PC-3 (cell line): Measurements from ENCODE around the gene STRBP. TPM values are rescaled to one million over a fixed set of nuclear protein-coding genes. Genes with fewer than 3 reads are reported as not detected.

Source experiments
- ATAC-seq: fragments of 200-7000 bp; cut with Tn5 transposase; 2 replicates; pipeline ENCODE4 v1.9.1; 2020; ENCODE audit warnings: mild to moderate bottlenecking, moderate library complexity
- BruUV-seq: library from RNA; stranded (reverse); fragments of 400-500 nt; replicated peaks from 2 replicates; lab custom pipeline; 2021; lab: Mats Ljungman, UMichigan
- CTCF ChIA-PET: fragments of 300-600 bp; sonication (Branson Sonifier 250); formaldehyde crosslinking; loops from one replicate; lab custom pipeline; 2022; ENCODE audit warnings: antibody characterized with exemption; lab: Charles Lee
- POLR2A ChIA-PET: fragments of 300-600 bp; sonication (Branson Sonifier 250); formaldehyde crosslinking; loops from one replicate; lab custom pipeline; 2022; ENCODE audit warnings: antibody characterized with exemption; ENCODE audit not compliant: unreplicated experiment; lab: Charles Lee
- DNase-seq: peaks from one replicate; pipeline ENCODE4 v3.0.0-alpha.2; 2015
- H2AFZ ChIP-seq: fragments of 300-600 bp; sonication (generic); 2 replicates; pipeline ENCODE4 v1.6.0; 2016; ENCODE audit warnings: antibody characterized with exemption, low read length
- H3F3A ChIP-seq: fragments of 300-600 bp; sonication (generic); one replicate; pipeline ENCODE4 v1.6.0; 2017; ENCODE audit warnings: antibody characterized with exemption, low read length, control low read depth, mild to moderate bottlenecking; ENCODE audit not compliant: unreplicated experiment
- H3K27ac ChIP-seq: fragments of 300-600 bp; sonication (generic); 2 replicates; pipeline ENCODE4 v1.5.1; 2016; ENCODE audit warnings: mild to moderate bottlenecking, low read length
- H3K27me3 ChIP-seq: fragments of 300-600 bp; sonication (generic); 2 replicates; pipeline ENCODE4 v1.6.1; 2016; ENCODE audit warnings: low read length, mixed read lengths
- H3K36me3 ChIP-seq: fragments of 300-600 bp; sonication (generic); 2 replicates; pipeline ENCODE4 v1.6.1; 2016; ENCODE audit warnings: low read depth, mixed run types, low read length, mixed read lengths
- H3K4me1 ChIP-seq: fragments of 300-600 bp; sonication (generic); 2 replicates; pipeline ENCODE4 v1.5.1; 2016; ENCODE audit warnings: low read length; ENCODE audit not compliant: insufficient read depth
- H3K4me2 ChIP-seq: fragments of 300-600 bp; sonication (generic); 2 replicates; pipeline ENCODE4 v1.6.0; 2016; ENCODE audit warnings: low read length
- H3K4me3 ChIP-seq: fragments of 300-600 bp; sonication (generic); 2 replicates; pipeline ENCODE4 v1.5.1; 2016; ENCODE audit warnings: mild to moderate bottlenecking, low read length, mixed read lengths
- H3K79me2 ChIP-seq: fragments of 300-600 bp; sonication (generic); 2 replicates; pipeline ENCODE4 v1.6.1; 2017; ENCODE audit warnings: low read length, mixed read lengths
- H3K9ac ChIP-seq: fragments of 300-600 bp; sonication (generic); 2 replicates; pipeline ENCODE4 v1.6.0; 2016; ENCODE audit warnings: mild to moderate bottlenecking, low read length
- H3K9me2 ChIP-seq: fragments of 300-600 bp; sonication (generic); replicated peaks from 2 replicates; pipeline ENCODE4 v1.6.1; 2016; ENCODE audit warnings: mixed run types, low read length, mixed read lengths
- H3K9me3 ChIP-seq: fragments of 300-600 bp; sonication (generic); 2 replicates; pipeline ENCODE4 v1.6.1; 2016; ENCODE audit warnings: low read length, mixed read lengths
- H4K20me1 ChIP-seq: fragments of 300-600 bp; sonication (generic); 2 replicates; pipeline ENCODE4 v1.6.1; 2016; ENCODE audit warnings: low read length, mixed read lengths
- CTCF ChIP-seq: fragments of 300-600 bp; sonication (generic); conservative IDR thresholded peaks from 2 replicates; pipeline ENCODE4 v1.5.1; 2017; ENCODE audit warnings: antibody characterized with exemption, low read depth, mild to moderate bottlenecking, low read length
- EZH2 ChIP-seq: fragments of 300-600 bp; sonication (generic); IDR thresholded peaks from one replicate; pipeline ENCODE4 v1.6.1; 2017; ENCODE audit warnings: antibody characterized with exemption, mild to moderate bottlenecking, low read length; ENCODE audit not compliant: unreplicated experiment
- EZH2phosphoT487 ChIP-seq: fragments of 300-600 bp; sonication (generic); IDR thresholded peaks from 2 replicates; pipeline ENCODE4 v1.6.1; 2018; ENCODE audit warnings: mild to moderate bottlenecking, antibody characterized with exemption, low read length, borderline replicate concordance
- intact Hi-C: fragments of 100-400 bp; cut with micrococcal nuclease; formaldehyde crosslinking; loops from 2 replicates; pipeline ENCODE4 v1.9.0; 2023
- total RNA-seq: library from RNA; depleted of rRNA; stranded (reverse); fragments of >200 nt; gene quantifications from 2 replicates; pipeline ENCODE4 v1.2.3, GENCODE V29; 2014

The STRBP gene
- total RNA-seq, 1 experiment from 2014 or later: 19.2 TPM

GRCh38 chr9:123266655-123267399, 1.6 kb downstream of the STRBP start:
- Histone ChIP-seq H3K9ac (no peak overlapping the region), H3K4me3 (peak overlapping the region; percentile 74)

GRCh38 chr9:123265833-123266232, 2.6 kb downstream of the STRBP start:
- intact Hi-C loops: no loop called here
- Histone ChIP-seq H3K4me3 (no peak overlapping the region), H3K79me2 (peaks cover 40% of the 10 kb centered on the region), H3K9me2 (no peaks in the 10 kb centered on the region), H3K4me1 (no peaks in the 10 kb centered on the region), H4K20me1 (no peaks in the 10 kb centered on the region), H2AFZ (no peak overlapping the region), H3K36me3 (no peaks in the 10 kb centered on the region), H3K27ac (no peak overlapping the region), H3K4me2 (no peak overlapping the region), H3K9me3 (no peaks in the 10 kb centered on the region), H3K9ac (no peak overlapping the region), H3K27me3 (no peaks in the 10 kb centered on the region), H3F3A (no peaks in the 10 kb centered on the region)
- TF ChIP-seq EZH2 (no peak), CTCF (no peak), EZH2phosphoT487 (no peak)
- CTCF ChIA-PET: no interaction called here
- POLR2A ChIA-PET: no interaction called here
- no peak for ATAC-seq
- no TSS peak for BruUV-seq
- no peak for DNase-seq

More at GRCh38 chr9:123266655-123267399, 1.6 kb downstream of the STRBP start:
- Histone ChIP-seq H3K27ac (no peak overlapping the region), H3K79me2 (peaks cover 30% of the 10 kb centered on the region), H3K4me2 (peak overlapping the region; percentile 85), H3K27me3 (no peaks in the 10 kb centered on the region), H3K36me3 (no peaks in the 10 kb centered on the region), H3K4me1 (no peaks in the 10 kb centered on the region), H3F3A (no peaks in the 10 kb centered on the region), H3K9me2 (no peaks in the 10 kb centered on the region), H2AFZ (no peak overlapping the region), H4K20me1 (no peaks in the 10 kb centered on the region), H3K9me3 (no peaks in the 10 kb centered on the region)
- no peak for DNase-seq
- no peak for ATAC-seq
- CTCF ChIA-PET: no interaction called here
- POLR2A ChIA-PET: no interaction called here
- no TSS peak for BruUV-seq
- intact Hi-C loops: no loop called here
- TF ChIP-seq CTCF (no peak), EZH2 (no peak), EZH2phosphoT487 (no peak)

- H4K20me1 ChIP-seq: no peaks in the 10 kb centered on the region
- H3K27ac ChIP-seq: no peak overlapping the region
- H3K9ac ChIP-seq: no peak overlapping the region
- no peaks in the 10 kb centered on the region for H3K4me1 ChIP-seq
- TF ChIP-seq CTCF (no peak), EZH2 (no peak), EZH2phosphoT487 (no peak)
- H3K4me3 ChIP-seq: no peak overlapping the region
- no TSS peak for BruUV-seq
- H3K4me2 ChIP-seq: no peak overlapping the region
- ChIA-PET POLR2A (no interaction called here), CTCF (interaction anchor here (0.6 kb wide), 1 partner anchor 583 kb away, joined by 9 read pairs; no protein-coding TSS in a partner anchor)
- H3K9me2 ChIP-seq: no peaks in the 10 kb centered on the region
- ATAC-seq: no peak
- peaks cover 42% of the 10 kb centered on the region for H3K79me2 ChIP-seq
- DNase-seq: no peak
- no peaks in the 10 kb centered on the region for H3K27me3 ChIP-seq
- H2AFZ ChIP-seq: no peak overlapping the region
- intact Hi-C loops: no loop called here
- H3K9me3 ChIP-seq: no peaks in the 10 kb centered on the region
- no peaks in the 10 kb centered on the region for H3K36me3 ChIP-seq
- no peaks in the 10 kb centered on the region for H3F3A ChIP-seq
These were observed 5.2 kb downstream of the STRBP start for GRCh38 chr9:123263227-123263626.
